ENCODE results near the gene KIF1A.

Gene KIF1A

DNA sequence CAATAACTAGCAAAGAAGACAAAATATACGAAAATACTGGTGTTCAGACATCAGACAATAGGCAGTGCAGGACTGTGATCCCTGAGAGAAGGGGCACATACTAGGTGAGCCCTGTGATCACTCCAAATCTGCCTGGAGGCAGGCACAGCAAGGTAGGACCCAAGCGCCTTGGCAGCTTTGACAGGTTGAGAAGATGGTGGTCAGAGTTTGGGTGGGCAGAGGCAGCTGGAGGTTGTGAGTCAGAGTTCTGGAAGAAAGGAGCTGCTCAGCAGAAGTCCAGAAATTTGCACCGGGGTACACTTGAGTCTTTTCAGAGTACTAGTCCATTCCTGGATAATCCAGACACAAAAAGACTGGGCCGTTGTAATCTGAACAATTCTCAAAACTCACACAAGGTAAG, 14.0 kb downstream of the KIF1A start:
- no peak for DNase-seq

GRCh38 chr2:240803191-240803590, 16.8 kb downstream of the KIF1A start:
- DNase-seq, result no peak

GRCh38 chr2:240799033-240799820, 20.8 kb downstream of the KIF1A start:
- no peak for DNase-seq

GRCh38 chr2:240798327-240798905, 21.6 kb downstream of the KIF1A start:
- DNase-seq, result no peak

- no peak for DNase-seq
These were observed 22.1 kb downstream of the KIF1A start for GRCh38 chr2:240797914-240798313.

- no peak for DNase-seq
These were observed 22.5 kb downstream of the KIF1A start for GRCh38 chr2:240797500-240797895.

DNA sequence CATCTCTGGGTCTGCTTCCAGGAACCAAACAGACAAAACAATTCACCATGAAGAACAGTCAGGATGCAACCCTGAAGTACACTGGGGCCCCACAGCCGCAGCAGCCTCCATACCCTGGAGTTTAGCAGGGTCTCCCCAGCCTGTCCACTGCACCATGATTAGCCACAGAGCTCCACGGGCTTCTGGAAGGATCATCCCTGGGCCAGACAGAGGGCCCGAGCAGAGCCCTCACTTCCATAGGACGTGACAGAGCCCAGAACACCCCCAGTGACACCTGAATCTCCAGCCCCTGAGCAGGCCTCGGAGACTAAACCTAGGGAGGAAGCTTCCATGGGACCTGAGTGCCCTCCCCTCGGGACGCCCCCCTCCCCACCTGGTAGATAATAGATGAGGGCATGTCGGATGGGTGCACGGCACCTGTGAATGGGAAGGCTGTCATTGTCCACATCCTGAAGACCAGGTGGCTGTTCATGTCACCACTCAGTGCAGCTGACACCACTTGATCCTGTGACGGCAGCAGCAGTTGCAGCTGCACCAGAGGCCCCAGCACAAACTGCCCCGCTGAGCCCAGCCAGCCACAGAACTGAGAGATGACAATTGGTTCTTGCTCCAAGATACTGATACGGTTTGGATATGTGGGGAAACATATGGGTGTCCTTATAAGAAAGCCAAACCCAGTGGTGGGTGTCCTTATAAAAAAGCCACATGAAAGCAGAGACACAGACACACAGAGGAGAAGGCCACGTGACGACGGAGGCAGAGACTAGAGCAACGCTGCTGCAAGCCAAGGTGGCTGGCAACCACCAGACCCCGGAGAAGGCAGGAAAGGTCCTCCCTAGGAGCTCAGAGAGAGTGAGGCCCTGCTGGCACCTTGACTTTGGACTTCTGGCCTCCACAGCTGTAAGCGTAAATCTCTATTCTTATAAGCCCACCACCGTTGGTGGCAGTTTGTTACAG, 23.2 kb downstream of the KIF1A start:
- peak in 2 of 56 donors; percentile 32 to 41 for DNase-seq

DNA sequence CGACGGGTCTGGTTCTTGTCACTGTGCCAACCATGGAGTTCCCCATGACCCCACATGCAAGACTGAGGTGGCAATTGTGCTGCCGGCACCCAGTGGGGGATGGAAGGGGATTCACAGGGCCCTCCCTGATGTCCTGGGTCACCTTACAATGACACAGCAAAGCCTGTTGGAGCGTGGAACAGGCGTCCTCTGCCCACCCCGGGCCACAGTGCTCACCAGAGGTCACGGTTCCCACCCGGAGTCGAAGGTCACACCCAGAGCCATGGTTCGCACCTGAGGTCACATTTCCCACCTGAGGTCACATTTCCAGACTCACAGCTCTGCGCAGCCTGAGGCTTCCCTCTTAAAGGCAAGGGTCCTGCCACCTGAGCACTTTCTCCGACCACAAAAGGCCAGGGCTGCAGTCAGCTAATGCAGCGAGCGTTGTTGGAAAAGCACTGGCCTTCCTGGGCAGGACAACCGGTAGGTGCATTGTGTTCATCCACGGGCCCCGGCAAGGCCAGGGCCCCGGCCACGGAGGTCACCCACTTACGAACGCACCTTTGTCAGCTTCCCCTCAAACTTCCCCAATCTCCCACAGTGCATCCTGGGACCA, 24.0 kb downstream of the KIF1A start:
- DNase-seq, result no peak

GRCh38 chr2:240795454-240795853, 24.6 kb downstream of the KIF1A start:
- no peak for DNase-seq

- no peak for DNase-seq
These were observed 25.8 kb downstream of the KIF1A start for GRCh38 chr2:240794178-240794721.

- no peak for DNase-seq
These were observed 26.5 kb downstream of the KIF1A start for GRCh38 chr2:240793313-240794177.

- no peak for DNase-seq
These were observed 27.2 kb downstream of the KIF1A start for GRCh38 chr2:240792629-240793312.

GRCh38 chr2:240791821-240792628, 28.0 kb downstream of the KIF1A start:
- peak in 44 of 56 donors; percentile 15 to 79 (median 50) for DNase-seq

GRCh38 chr2:240791221-240791800, 28.7 kb downstream of the KIF1A start:
- no peak for DNase-seq

GRCh38 chr2:240790370-240791220, 29.4 kb downstream of the KIF1A start:
- DNase-seq, result no peak

DNA sequence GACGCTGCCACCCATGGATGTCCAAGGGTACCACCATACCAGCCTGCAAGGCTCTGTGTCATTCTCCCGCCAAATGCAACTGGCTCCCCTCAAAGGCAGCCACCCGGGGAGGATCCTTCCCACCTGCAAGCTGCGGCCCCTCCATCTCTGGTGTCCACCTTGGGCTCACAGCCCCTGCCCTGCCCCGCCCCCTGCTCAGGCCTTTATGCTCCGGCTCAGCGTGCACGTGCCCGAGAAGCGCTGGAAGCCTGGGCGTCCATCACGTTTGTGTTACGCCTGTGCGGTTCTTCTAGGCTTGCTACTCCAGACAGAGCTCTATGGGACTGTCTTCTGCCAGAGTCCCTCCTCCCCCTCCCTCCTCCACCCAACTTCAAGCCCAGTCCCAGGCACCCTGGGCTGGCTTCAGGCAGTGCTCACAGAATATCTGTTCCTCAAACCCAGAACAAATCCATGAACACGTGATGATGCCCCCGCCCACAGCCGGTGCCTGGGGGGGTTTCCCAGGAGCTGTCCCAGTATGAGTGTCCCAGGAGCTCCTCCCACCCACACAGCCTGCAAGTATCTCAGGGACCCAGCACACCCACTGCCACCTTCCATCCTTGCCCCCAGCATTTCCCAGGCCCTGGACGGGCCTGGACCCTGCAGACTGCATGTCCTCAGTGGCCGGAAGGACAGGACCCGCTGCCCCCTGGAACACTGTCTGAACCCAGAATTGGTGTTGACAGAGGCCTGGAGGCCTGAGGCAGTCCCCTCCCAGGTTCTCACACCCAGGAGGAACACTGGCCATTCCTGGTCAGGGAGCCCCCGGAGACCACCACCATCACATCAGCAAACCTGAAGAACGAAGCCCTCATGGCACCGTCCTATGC, 30.3 kb downstream of the KIF1A start:
- DNase-seq, result no peak

Data from nucleus accumbens (tissue), 56 donors.